22Rv1 (cell line): ENCODE results near the gene ZC3HAV1L.

Experiments
- ZFX ChIP-seq: fragments of 450-650 bp; IDR thresholded peaks from 2 replicates; pipeline ENCODE4 v1.6.1; 2017; ENCODE audit warnings: antibody characterized with exemption, borderline replicate concordance
- TF ChIP-seq, protein P1 (sequence below): fragments of 450-650 bp; IDR thresholded peaks from 2 replicates; pipeline ENCODE4 v1.5.1; 2017; ENCODE audit warnings: mild to moderate bottlenecking

DNA sequence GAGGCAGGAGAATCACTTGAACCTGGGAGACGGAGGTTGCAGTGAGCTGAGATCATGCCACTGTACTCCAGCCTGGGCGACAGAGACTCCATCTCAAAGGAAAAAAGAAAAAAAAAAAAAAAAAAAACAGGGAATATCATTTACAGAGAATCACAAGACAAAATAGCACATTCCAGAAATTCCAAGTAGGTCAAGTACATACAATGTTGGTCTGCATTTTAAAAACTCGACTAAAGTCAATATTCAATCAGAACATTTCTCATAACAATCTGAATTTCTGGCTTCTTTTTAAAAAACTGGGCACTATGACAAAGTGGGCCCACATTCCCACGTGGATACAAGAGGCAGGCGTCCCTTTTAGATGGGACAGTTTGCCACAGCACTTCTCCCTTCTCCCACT lies 12.8 kb downstream of the ZC3HAV1L start:
- TF ChIP-seq, protein P1, sequence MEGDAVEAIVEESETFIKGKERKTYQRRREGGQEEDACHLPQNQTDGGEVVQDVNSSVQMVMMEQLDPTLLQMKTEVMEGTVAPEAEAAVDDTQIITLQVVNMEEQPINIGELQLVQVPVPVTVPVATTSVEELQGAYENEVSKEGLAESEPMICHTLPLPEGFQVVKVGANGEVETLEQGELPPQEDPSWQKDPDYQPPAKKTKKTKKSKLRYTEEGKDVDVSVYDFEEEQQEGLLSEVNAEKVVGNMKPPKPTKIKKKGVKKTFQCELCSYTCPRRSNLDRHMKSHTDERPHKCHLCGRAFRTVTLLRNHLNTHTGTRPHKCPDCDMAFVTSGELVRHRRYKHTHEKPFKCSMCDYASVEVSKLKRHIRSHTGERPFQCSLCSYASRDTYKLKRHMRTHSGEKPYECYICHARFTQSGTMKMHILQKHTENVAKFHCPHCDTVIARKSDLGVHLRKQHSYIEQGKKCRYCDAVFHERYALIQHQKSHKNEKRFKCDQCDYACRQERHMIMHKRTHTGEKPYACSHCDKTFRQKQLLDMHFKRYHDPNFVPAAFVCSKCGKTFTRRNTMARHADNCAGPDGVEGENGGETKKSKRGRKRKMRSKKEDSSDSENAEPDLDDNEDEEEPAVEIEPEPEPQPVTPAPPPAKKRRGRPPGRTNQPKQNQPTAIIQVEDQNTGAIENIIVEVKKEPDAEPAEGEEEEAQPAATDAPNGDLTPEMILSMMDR: no peak
- no peak for TF ChIP-seq ZFX
